ENCODE data around the gene TNFRSF1A.

GRCh38 chr12:6328045-6328779 is 13.7 kb downstream of the TNFRSF1A start:
- TF ChIP-seq, protein P1, sequence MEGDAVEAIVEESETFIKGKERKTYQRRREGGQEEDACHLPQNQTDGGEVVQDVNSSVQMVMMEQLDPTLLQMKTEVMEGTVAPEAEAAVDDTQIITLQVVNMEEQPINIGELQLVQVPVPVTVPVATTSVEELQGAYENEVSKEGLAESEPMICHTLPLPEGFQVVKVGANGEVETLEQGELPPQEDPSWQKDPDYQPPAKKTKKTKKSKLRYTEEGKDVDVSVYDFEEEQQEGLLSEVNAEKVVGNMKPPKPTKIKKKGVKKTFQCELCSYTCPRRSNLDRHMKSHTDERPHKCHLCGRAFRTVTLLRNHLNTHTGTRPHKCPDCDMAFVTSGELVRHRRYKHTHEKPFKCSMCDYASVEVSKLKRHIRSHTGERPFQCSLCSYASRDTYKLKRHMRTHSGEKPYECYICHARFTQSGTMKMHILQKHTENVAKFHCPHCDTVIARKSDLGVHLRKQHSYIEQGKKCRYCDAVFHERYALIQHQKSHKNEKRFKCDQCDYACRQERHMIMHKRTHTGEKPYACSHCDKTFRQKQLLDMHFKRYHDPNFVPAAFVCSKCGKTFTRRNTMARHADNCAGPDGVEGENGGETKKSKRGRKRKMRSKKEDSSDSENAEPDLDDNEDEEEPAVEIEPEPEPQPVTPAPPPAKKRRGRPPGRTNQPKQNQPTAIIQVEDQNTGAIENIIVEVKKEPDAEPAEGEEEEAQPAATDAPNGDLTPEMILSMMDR (IDR thresholded peaks at IDR 0.05; ENCODE audit: insufficient read depth, low read length) = no peak
- TF ChIP-seq REST (IDR thresholded peaks at IDR 0.05; ENCODE audit: insufficient replicate concordance, low read depth) (no peak), GABPA (IDR thresholded peaks at IDR 0.05; ENCODE audit: low read depth) (no peak)

Data from HL-60 (cell line).